Endothelial cell of umbilical vein (primary cell): ENCODE data around the gene ERCC1.

Experiments used
- CTCF ChIP-seq, 2 donors: IDR thresholded peaks; 1 replicate in 1 of 2; 2 replicates in 1 of 2; pipeline ENCODE4 v1.5.1; 2011; ENCODE audit warnings: low read length in 2 of 2, mild to moderate bottlenecking in 2 of 2, moderate library complexity in 2 of 2, control low read depth in 1 of 2, inconsistent platforms in 1 of 2, low read depth in 1 of 2; ENCODE audit not compliant: insufficient read depth in 1 of 2; ENCODE audit errors: extremely low read depth in 1 of 2
- EZH2 ChIP-seq: IDR thresholded peaks from 2 replicates; pipeline ENCODE4 v1.6.1; 2012; ENCODE audit warnings: borderline replicate concordance, low read depth, mild to moderate bottlenecking, moderate library complexity, low read length, inconsistent platforms; ENCODE audit not compliant: severe bottlenecking
- GATA2 ChIP-seq: IDR thresholded peaks from 2 replicates; pipeline ENCODE4 v1.7.0; 2011; ENCODE audit warnings: low read depth, mild to moderate bottlenecking, moderate library complexity, mixed read lengths, low read length; ENCODE audit not compliant: insufficient read length, insufficient read depth
- JUN ChIP-seq: IDR thresholded peaks from 2 replicates; pipeline ENCODE4 v1.6.1; 2011; ENCODE audit warnings: borderline replicate concordance, low read depth; ENCODE audit not compliant: insufficient read length, insufficient read depth
- MAX ChIP-seq: IDR thresholded peaks from 2 replicates; pipeline ENCODE4 v1.6.1; 2011; ENCODE audit not compliant: insufficient read depth, insufficient read length
- MYC ChIP-seq: IDR thresholded peaks from one replicate; pipeline ENCODE4 v1.6.1; 2011; ENCODE audit warnings: mild to moderate bottlenecking, low read depth, low read length
- POLR2A ChIP-seq: IDR thresholded peaks from 2 replicates; pipeline ENCODE4 v1.6.1; 2012; ENCODE audit warnings: low read depth, mild to moderate bottlenecking, control low read depth, low read length
- POLR2AphosphoS5 ChIP-seq: IDR thresholded peaks from 2 replicates; pipeline ENCODE4 v1.6.1; 2012; ENCODE audit warnings: low read depth, mild to moderate bottlenecking, control low read depth, low read length, moderate library complexity; ENCODE audit not compliant: insufficient read depth

DNA sequence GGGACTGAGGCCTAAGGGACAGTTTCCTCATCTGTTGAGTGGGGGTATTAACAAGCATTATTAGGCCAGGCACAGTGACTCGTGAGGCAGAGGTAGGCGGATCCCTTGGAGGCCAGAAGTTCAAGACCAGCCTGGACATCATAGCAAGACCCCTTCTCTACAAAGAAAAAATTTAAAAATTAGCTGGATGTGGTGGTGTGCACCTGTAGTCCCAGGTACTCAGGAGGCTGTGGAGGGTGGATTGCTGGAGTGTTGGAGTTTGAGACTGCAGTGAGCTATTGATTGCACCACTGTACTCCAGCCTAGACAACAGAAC, 32.7 kb upstream of the ERCC1 start:
- no peak for TF ChIP-seq CTCF (IDR thresholded peaks at IDR 0.05; ENCODE audit: extremely low read depth in 1 of 2, insufficient read depth in 1 of 2, low read depth in 1 of 2, low read length in 2 of 2)
- no peak for TF ChIP-seq POLR2A
- TF ChIP-seq EZH2: no peak
- TF ChIP-seq POLR2AphosphoS5: no peak
- no peak for TF ChIP-seq MYC
- no peak for TF ChIP-seq MAX
- TF ChIP-seq GATA2: no peak
- TF ChIP-seq JUN: no peak
